ENCODE measurements around the gene SLC6A16.

The SLC6A16 gene

GRCh38 chr19:49347835-49348234, 22.8 kb upstream of the SLC6A16 start:
- Histone ChIP-seq H3K27ac (no peak overlapping the region), H3K4me3 (no peak overlapping the region)

- Histone ChIP-seq H3K4me3 (no peak overlapping the region), H3K27ac (no peak overlapping the region)
Observed at GRCh38 chr19:49347191-49347590, 22.2 kb upstream of the SLC6A16 start.

GRCh38 chr19:49344505-49345423, 19.8 kb upstream of the SLC6A16 start:
- Histone ChIP-seq H3K27ac (peak overlapping the region in 1 of 21 experiments; percentile 33), H3K4me3 (no peak overlapping the region)

GRCh38 chr19:49343123-49343522, 18.1 kb upstream of the SLC6A16 start:
- H3K4me3 ChIP-seq: no peak overlapping the region
- H3K27ac ChIP-seq: no peak overlapping the region

GRCh38 chr19:49342291-49342721, 17.3 kb upstream of the SLC6A16 start:
- no peak overlapping the region for H3K4me3 ChIP-seq
- H3K27ac ChIP-seq: no peak overlapping the region

GRCh38 chr19:49340865-49341718, 16.1 kb upstream of the SLC6A16 start:
- H3K4me3 ChIP-seq: no peak overlapping the region
- H3K27ac ChIP-seq: peak overlapping the region in 7 of 21 experiments; percentile 36 to 81 (median 63)

GRCh38 chr19:49340069-49340864, 15.3 kb upstream of the SLC6A16 start:
- H3K27ac ChIP-seq: peak overlapping the region in 15 of 21 experiments; percentile 16 to 81 (median 63)
- H3K4me3 ChIP-seq: peak overlapping the region in 5 of 7 experiments; percentile 13 to 39 (median 30)

- H3K27ac ChIP-seq: peak overlapping the region in 17 of 21 experiments; percentile 16 to 81 (median 59)
- H3K4me3 ChIP-seq: peak overlapping the region in 6 of 7 experiments; percentile 13 to 39 (median 24)
Observed at GRCh38 chr19:49339301-49340068, 14.5 kb upstream of the SLC6A16 start.

GRCh38 chr19:49338691-49339300, 13.8 kb upstream of the SLC6A16 start:
- Histone ChIP-seq H3K4me3 (peak overlapping the region in 6 of 7 experiments; percentile 13 to 39 (median 24)), H3K27ac (peak overlapping the region in 7 of 21 experiments; percentile 28 to 81 (median 70))

GRCh38 chr19:49338023-49338677, 13.2 kb upstream of the SLC6A16 start:
- peak overlapping the region in 1 of 7 experiments; percentile 39 for H3K4me3 ChIP-seq
- peak overlapping the region in 1 of 21 experiments; percentile 70 for H3K27ac ChIP-seq

- H3K4me3 ChIP-seq: no peak overlapping the region
Observed at GRCh38 chr19:49337267-49338022, 12.5 kb upstream of the SLC6A16 start.

GRCh38 chr19:49336482-49337266, 11.7 kb upstream of the SLC6A16 start:
- Histone ChIP-seq H3K4me3 (peak overlapping the region in 1 of 7 experiments; percentile 37), H3K27ac (peak overlapping the region in 5 of 21 experiments; percentile 17 to 95 (median 88))

More at GRCh38 chr19:49337267-49338022, 12.5 kb upstream of the SLC6A16 start:
- peak overlapping the region in 2 of 21 experiments; percentile 82 to 88 for H3K27ac ChIP-seq

GRCh38 chr19:49335784-49336481, 10.9 kb upstream of the SLC6A16 start:
- peak overlapping the region in 18 of 21 experiments; percentile 18 to 95 (median 74) for H3K27ac ChIP-seq
- peak overlapping the region; percentile 23 to 39 (median 35) for H3K4me3 ChIP-seq

- Histone ChIP-seq H3K27ac (peak within 1 kb of the TSS in 19 of 21 experiments; percentile 18 to 95 (median 69)), H3K4me3 (peak within 1 kb of the TSS; percentile 23 to 39 (median 35))
Observed at GRCh38 chr19:49335071-49335783, 10.2 kb upstream of the SLC6A16 start, which contains the start of gene CD37. TSS of gene CD37 (plus strand) at chr19:49335406. CDS start at chr19:49335541, 135 bp downstream.
